ENCODE data around the gene VWA2.

DNA sequence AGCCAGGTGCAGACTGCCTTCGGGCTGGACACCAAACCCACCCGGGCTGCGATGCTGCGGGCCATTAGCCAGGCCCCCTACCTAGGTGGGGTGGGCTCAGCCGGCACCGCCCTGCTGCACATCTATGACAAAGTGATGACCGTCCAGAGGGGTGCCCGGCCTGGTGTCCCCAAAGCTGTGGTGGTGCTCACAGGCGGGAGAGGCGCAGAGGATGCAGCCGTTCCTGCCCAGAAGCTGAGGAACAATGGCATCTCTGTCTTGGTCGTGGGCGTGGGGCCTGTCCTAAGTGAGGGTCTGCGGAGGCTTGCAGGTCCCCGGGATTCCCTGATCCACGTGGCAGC lies 50.0 kb downstream of the VWA2 start:
- TF ChIP-seq, protein P1, sequence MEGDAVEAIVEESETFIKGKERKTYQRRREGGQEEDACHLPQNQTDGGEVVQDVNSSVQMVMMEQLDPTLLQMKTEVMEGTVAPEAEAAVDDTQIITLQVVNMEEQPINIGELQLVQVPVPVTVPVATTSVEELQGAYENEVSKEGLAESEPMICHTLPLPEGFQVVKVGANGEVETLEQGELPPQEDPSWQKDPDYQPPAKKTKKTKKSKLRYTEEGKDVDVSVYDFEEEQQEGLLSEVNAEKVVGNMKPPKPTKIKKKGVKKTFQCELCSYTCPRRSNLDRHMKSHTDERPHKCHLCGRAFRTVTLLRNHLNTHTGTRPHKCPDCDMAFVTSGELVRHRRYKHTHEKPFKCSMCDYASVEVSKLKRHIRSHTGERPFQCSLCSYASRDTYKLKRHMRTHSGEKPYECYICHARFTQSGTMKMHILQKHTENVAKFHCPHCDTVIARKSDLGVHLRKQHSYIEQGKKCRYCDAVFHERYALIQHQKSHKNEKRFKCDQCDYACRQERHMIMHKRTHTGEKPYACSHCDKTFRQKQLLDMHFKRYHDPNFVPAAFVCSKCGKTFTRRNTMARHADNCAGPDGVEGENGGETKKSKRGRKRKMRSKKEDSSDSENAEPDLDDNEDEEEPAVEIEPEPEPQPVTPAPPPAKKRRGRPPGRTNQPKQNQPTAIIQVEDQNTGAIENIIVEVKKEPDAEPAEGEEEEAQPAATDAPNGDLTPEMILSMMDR (IDR thresholded peaks at IDR 0.05; ENCODE audit: low read length): no peak
- TF ChIP-seq EZH2 (optimal IDR thresholded peaks at IDR 0.05; ENCODE audit: low read depth, low read length): no peak

Data from MM.1S (cell line).